Right ventricle myocardium superior (tissue), 1 donor: Measurements from ENCODE around the gene RNF144A. TPM values are rescaled to one million over a fixed set of nuclear protein-coding genes. Genes with fewer than 3 reads are reported as not detected.
"Not testable (repeated sequence)": the region's sequence is repeated elsewhere in the genome, so short reads cannot be mapped to it uniquely, and the experiment has no call there.

Source experiments
- ATAC-seq: fragments of 200-7000 bp; cut with Tn5 transposase; one replicate; pipeline ENCODE4 v1.9.1; 2020; ENCODE audit warnings: mild to moderate bottlenecking; ENCODE audit not compliant: poor library complexity
- DNase-seq: peaks from one replicate; pipeline ENCODE4 v3.0.0-alpha.2; 2020
- intact Hi-C: fragments of 100-400 bp; cut with DNase I; formaldehyde crosslinking; loops from one replicate; pipeline ENCODE4 v1.11.2; 2022
- total RNA-seq: library from RNA; stranded (reverse); fragmentation: NEBNext Ultra II Directional; extraction: Animal tissue kit (Norgen Biotek cat#: 25700); gene quantifications from one replicate; pipeline ENCODE4 v1.2.1, GENCODE V29; 2021
- donor health status: DM: no; HTN: yes; CAD: no; lungs with severe emphysema.

The RNF144A gene
- total RNA-seq, 1 donor from 2014 or later, result 14.5 TPM

DNA sequence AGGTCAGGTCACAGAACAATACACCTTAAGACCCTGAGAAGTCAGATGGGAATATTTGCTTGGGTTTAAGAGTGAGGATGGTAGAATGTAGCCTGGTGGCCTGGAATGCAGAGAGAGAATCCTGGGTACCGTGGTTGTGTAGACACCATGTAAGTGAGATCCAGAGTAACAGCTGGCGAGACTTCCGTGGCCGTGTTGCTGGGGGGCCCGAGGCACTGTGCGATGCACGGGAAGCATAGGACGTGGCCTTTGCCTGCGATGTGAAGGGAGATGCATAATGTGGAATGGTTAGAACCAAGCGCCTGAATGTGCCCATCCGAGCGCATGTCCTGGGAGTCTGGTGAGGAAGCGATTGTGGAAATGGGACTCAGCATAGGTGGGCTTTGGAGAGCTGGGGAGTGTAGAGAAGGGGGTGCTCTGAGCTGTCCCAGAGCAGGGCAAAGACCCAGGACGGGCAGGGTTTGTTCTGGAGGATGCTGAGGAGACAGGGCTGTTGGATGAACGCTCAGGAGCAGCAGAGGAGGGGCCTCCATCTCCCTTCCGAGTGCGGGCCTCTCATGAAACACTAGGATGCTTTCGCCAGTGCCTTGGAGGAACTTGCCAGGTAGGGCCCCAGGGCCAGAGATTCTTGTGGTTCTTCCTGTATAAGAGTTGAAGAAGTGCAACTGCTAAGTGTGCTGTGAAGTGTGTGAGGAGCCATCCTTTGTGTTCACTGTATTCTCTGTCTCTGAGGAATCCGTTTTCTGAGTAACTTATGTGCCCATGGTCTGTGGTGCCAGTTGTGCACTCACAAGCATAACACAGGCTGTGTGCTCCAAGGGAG lies 7.1 kb downstream of the RNF144A start:
- DNase-seq, result no peak
- no peak for ATAC-seq
- intact Hi-C loops, result no loop called here

DNA sequence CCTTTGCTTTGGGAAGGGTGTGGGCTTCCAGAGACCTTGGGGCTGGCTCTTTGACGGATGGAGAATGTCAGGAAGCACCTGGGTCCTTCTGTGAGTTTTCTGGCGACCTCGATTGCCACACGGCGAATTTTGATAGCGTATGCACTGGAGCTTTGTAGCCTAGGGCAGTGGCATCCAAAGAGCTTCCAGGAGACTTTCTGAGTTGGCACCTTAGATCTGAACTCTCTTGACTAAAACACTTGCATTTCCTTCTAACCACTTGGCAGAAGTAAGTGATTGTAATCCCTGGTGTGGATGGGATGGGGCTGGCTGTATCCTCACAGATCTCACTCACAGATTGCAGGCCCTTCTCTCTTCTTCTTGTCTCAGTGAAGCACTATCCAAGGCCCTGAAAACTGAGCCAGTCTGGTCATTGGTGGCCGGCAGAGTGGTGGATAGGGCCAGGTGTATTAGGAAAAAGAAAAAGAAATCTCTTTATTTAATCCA lies 7.8 kb downstream of the RNF144A start:
- intact Hi-C loops, result no loop called here
- ATAC-seq, result no peak
- DNase-seq, result no peak

DNA sequence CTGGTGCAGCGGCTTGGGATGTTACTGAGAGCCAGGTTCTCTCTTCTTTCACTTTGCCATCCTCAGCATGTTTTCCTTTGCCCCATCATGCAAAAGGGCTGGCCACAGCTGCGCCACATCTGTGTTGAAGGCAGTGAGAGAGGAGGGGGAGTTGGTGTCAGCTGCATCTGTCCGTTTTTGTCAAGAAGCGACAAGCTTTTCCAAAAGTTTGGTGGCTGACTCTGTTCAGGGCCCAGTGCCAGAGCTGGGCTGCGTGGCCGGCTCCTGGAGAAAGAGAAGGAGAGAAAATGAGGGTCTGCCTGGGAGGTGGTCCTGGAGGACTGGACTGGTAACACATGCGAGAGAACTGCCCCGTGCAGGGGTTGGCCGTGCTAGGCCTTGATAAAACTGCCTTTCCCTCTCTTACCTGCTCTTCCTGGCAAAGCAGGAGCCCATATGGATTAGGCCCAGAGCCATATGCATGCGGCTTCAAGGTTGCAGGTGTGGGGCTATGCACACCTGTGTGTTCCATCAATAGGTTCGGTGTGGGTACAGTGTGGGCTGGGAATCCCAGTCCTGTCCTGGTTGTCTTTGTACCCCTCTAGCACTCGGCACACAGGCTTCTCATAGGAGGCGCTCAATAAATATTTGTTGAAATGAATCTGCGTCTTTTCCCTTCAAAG lies 9.0 kb downstream of the RNF144A start:
- ATAC-seq (no peak), DNase-seq (no peak)
- intact Hi-C loops, result no loop called here

DNA sequence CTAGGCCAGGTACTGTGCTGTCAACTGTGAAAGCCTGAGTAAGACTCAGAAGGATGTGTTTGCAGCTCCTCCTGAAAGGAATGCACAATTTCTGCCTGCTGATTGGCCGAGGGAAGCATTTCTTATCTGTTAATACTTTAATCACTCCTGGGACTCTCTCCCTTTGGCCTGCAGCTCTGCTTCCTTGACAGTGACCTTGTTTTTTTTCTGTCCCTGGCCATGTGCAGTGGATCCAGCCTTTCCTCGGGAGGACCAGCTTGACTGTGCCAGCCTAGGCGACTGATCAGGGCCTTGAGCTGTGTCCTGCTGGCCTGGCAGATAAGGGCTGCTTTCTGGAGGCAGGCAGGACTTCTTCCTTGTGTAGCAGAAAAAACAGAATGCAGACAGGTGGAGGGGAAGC lies 10.0 kb downstream of the RNF144A start:
- DNase-seq, result peak; percentile 46
- peak; percentile 86 for ATAC-seq
- intact Hi-C loops, result no loop called here

DNA sequence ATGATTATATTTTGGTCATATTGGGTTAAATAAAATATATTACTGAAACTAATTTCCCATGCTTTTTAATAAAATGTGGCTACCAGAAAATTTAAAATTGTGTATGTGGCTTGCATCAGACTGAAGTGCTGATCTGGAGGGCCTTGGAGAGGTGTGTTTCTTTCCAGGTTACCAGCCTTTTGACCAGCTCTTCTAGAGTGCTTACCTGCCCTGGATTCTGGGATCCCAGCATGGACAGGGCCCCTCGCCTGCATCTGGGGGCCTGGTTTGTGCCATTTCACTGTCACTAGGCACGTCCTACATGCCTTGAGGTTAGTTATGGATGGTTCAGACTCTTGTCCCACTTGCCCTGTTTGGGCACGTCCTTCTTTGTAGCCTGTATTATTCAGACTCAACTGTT lies 10.5 kb downstream of the RNF144A start:
- DNase-seq (no peak), ATAC-seq (no peak)
- intact Hi-C loops, result no loop called here

DNA sequence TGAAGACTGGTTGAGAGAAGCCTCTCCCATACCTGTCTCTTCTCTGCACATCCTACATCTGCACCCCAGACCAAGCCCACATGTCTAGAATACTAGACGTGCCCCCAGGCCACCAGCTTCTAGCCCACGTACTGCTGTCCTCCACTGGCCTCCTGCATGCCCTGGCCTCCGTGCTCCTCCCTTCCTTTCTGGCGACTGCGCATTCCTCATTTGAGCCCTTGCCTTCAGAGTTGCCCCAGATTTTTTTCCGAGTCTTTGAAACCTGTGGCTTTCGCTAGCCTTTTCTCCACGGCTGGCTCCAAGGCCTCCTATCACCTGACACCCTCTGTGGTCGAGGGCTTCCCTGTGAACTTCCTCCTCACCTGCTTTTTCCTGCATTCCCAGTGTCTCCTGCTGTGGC lies 11.2 kb downstream of the RNF144A start:
- intact Hi-C loops, result no loop called here
- no peak for ATAC-seq
- DNase-seq, result no peak

DNA sequence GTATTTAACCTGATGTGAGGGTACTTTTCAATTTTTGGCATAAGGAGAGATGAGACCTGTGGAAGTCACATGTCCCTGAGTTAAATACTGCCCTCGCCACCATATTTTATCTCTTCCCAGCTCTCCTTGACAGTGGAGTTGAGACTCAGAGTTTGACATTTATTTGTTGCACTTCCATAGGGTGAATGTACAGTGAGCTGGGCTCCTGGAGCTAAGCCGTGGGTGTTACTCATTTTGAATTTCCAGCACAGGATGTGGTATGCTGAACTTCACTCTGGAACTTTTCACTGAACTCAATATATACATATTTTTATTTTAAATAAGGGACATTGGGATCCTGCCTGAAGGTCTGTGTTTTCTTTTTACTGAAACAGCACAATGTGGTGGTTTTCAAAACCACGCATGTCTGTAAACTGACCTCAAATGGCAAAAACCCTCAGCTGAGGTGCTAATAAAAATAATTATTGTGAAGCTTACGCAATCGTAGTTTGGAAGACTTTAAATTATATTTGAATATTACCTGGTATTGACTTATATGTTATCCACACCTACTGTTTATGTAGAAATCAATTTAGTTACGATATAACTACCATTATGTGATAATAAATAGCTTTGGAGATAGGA lies 12.1 kb downstream of the RNF144A start:
- no peak for DNase-seq
- ATAC-seq, result no peak
- intact Hi-C loops, result no loop called here

DNA sequence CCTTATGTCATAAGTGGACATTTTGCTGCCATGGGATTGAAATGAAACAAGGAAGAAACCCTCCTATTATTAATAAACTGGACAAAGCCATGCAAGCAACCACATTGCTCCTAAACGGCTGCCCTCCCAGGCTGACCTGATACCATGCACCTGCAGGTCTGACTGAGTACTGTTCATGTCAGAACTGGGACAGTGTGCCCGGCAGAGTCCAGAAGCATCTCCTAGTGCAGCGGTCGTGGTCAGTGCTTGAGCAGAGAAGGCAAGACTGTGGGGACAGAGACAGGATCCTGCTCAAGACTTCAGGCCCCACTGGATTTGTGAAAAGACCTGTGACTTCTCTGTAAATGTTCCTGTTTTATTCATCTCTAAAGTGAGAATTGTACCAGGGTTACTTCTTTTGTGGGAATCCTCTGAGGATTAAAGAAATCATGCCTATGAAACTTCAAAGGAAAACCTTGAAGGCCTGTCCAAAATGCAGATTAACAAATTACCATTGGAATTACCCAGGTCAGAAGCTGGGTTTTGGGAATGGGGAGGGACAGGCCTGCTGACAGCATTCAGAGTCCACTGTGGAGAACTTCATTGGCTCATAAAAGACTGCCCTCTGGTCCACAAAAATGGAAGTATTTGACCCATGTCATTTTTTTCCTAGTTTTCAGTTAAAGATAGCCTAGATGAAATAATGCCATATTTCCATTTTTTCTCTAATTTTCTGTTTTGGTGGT lies 13.9 kb downstream of the RNF144A start:
- no peak for ATAC-seq
- DNase-seq, result no peak
- intact Hi-C loops, result no loop called here

DNA sequence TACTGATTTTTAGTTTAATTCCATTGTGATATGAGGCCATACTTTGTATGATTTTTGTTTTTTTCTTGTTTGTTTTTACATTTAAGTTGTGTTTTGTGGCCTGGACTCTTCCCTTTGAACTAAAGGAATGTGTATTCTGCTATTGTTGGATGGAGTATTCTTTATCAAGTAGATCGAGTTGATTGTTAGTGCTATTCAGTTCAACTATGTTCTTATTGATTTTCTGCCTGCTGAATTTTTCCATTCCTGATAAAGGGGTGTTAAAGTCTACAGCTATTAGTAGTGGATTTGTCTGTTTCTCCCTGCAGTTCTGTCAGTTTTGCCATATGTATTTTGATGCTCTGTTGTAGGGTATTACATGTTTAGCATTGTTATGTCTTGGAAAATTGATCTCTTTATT lies 14.5 kb downstream of the RNF144A start:
- intact Hi-C loops, result no loop called here
- DNase-seq (no peak), ATAC-seq (no peak)

DNA sequence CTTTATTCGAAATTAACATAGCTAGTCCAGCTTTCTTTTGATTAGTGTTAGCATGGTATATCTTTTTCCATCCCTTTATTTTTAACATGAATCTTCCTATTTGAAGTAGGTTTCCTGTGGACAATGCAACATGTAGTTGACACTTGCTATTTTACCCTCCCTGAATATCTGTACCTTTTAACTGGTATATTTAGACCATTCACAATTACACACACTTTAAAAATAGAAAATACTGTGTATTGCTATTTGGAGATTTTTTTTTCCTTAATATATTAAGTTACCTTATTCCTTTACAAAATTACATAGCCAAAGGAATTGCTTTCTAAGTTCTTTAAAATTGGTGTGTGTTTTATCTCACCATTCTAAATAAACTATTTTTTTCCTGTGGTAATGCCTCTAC lies 15.0 kb downstream of the RNF144A start:
- ATAC-seq, result peak; percentile 28
- intact Hi-C loops, result no loop called here
- DNase-seq, result no peak

DNA sequence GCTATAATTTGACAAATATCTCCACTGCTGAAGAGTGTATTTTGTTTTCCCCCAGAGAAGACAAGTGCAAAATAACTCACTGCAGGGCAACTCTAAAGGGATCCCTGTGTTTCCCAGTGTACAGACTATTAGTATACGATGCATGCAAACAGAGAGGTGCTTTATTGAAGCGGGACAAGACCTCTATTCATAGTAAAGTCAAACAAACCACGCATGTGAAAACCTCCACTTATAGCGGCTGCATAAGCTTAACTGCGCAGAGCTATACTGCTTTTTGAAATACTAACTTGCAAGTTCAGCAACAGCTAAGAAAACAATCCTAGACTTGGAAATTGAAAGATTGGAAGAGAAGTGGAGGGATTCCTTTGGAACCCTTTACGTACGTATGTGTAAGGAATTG lies 15.6 kb downstream of the RNF144A start:
- intact Hi-C loops, result no loop called here
- ATAC-seq, result no peak
- DNase-seq, result no peak

DNA sequence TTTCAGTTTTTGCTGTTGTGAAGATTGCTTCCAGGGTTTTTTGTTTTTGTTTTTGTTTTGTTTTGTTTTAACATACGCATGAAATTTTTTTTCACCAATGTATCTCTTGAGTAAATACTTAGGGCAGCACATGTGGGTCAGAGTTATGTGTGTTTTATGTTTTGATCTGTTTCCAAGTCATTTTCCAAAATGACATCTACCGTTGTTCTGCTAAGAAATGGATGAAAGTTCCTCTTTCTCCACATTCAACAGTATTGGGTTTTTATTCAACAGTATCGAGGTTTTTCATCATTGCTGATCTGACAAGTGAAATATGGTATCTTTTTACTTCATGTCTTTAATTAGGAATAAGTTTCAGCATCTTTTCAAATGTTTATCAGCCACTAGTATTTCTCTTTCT lies 16.7 kb downstream of the RNF144A start:
- ATAC-seq (no peak), DNase-seq (no peak)
- intact Hi-C loops, result no loop called here

DNA sequence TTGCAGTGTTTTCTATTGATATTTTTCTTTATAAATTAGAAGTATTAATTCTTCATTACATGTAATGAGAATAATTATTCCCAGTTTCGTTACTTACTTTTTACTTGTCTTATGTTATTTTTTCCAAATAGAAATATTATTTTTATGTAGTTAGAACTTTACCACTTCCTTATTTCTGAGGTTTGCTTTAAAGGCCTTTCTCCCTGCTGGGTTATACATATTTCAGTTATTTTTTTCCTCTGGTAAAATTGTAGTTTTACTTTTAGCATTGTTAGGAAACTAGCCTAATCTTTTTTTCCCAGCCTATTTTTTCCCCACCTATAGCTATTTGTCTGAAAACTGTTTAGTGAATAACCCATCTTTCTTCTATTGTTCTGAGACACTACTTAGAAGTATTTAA lies 17.1 kb downstream of the RNF144A start:
- DNase-seq (no peak), ATAC-seq (no peak)
- intact Hi-C loops, result no loop called here

DNA sequence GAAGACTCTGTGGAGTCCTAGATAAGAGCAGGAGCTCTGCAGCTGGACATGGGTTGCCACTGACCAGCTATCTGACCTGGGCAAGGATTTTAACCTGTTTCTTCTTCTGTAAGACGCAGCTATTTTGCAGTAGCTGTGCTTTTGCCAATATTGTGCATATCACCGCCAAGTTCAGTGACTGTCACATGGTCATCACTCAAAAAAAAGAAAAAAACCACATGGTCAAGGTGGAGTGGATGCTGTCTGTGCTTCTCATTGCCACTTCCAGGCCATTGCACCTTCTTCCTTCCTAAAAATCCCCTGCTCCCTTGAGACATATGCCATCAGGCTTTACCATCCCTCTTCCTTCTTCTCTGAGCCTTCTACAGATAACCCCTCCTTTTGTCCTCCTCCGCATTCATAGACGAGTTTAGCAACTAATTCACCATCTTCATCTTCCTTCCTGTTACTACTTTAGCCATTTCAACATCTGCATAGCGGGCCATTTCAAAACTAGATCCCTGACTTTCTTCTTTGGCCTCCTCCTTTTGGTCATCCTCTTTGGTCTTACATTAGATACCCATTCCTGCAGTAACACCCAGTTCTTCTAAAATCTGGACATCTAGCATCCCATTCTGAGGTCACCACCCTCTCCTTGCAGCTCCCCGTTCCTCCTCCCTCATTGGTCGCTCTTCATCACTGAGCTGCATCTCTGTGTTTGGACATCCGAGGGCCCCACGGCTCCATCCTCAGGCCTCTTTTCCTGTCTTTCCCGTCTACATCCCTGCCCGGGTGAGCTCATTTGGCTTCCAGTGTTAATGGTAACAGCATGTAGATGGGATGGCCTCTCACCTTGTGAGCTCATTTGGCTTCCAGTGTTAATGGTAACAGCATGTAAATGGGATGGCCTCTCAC lies 17.8 kb downstream of the RNF144A start:
- DNase-seq (no peak), ATAC-seq (no peak)
- intact Hi-C loops, result no loop called here

DNA sequence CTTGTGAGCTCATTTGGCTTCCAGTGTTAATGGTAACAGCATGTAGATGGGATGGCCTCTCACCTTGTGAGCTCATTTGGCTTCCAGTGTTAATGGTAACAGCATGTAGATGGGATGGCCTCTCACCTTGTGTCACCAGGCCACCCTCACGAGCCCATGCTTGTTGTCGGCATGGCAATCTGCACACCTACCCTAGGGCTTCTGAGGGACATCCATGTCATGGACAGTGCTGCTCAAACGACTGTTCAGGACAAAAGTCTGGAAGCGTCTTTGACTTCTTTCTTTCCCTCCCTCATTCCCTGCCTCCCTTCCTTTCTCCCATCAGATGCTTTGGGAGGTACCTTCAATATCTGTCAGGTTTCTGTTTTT lies 18.4 kb downstream of the RNF144A start:
- intact Hi-C loops, ATAC-seq, DNase-seq: not testable (repeated sequence)

DNA sequence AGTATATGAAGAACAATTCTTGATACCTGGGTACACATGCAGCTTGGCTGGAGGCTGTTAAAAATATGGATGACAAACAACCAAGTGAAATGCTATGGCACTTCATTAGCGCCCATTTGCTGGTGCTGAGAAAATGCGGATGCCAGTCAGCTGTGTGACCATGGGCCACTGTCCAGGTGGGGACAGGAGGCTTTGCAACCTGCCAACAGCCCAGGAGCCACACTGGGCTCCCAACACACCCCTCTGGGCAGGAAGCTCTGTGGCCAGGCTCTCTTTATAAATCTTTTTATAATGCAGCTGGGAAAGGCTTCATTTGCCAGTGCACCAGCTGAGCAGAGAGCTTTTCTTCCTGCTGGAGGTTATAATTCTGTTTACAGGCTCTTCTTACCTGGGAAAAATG lies 19.9 kb downstream of the RNF144A start:
- ATAC-seq, result no peak
- DNase-seq, result no peak

DNA sequence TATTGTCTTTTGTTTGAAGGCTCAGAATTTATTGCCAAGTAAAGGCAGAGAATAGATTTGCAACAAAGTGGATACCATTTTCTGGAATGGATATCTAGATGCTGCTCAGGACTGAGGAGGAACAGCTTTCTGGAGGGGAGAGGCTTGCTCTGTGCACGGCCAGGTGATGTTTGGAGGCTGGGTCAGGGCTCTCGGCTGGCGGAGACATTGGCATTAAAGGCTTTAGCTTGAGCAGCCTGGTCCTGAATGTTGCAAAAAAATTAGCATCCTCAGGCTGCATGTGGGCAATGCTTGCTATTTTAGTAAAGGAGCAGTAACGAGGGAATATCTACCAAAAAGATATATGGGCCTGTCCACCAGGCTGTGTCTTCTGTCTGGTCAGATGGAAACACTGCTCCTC lies 20.4 kb downstream of the RNF144A start:
- intact Hi-C loops, result no loop called here
- DNase-seq, result no peak
- no peak for ATAC-seq

More for the DNA sequence above, 19.9 kb downstream of the RNF144A start:
- intact Hi-C loops, result no loop called here

DNA sequence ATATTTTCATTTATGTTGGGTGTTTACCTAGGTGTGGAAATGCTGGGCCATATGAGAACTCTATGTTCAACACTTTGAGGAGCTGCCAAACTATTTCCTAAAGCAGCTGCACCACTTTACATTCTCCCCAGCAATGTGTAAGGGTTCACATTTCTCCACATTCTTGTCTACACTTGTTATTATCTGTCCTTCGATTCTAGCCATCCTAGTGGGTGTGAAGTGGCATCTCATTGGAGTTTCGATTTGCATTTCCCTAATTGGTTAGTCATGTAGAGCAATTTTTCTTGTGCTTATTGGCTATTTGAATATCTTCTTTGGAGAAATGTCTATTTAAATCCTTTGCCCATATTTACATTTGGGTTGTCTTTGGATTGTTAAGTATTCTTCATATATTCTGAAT lies 21.9 kb downstream of the RNF144A start:
- no peak for DNase-seq
- ATAC-seq, result no peak
- intact Hi-C loops, result no loop called here
